K562 (cell line): Measurements from ENCODE around the gene SH3D19.

Experiments used
- BACH1 ChIP-seq: fragments of 200-800 bp; sonication (Bioruptor generic); IDR thresholded peaks from 2 replicates; pipeline ENCODE4 v1.6.1; 2016; ENCODE audit warnings: missing genetic modification characterization, missing compliant biosample characterization
- CTCF ChIP-seq, 3 experiments: IDR thresholded peaks in 2 of 3; conservative IDR thresholded peaks in 1 of 3; 2 replicates each; pipeline ENCODE4 v1.5.1; 2011 to 2012; ENCODE audit warnings: low read length in 3 of 3, mild to moderate bottlenecking in 3 of 3, control low read depth in 2 of 3, improper control_type of control experiment in 1 of 3, inconsistent platforms in 1 of 3, low read depth in 1 of 3, mixed read lengths in 1 of 3, moderate library complexity in 1 of 3; ENCODE audit not compliant: insufficient read depth in 2 of 3
- E2F6 ChIP-seq, 2 experiments: IDR thresholded peaks; 2 replicates each; pipeline ENCODE4 v1.6.1; 2011; ENCODE audit warnings: borderline replicate concordance in 1 of 2, control low read depth in 1 of 2, low read depth in 1 of 2, low read length in 1 of 2, mild to moderate bottlenecking in 1 of 2, mixed read lengths in 1 of 2, moderate library complexity in 1 of 2; ENCODE audit not compliant: insufficient read depth in 1 of 2, insufficient read length in 1 of 2, poor library complexity in 1 of 2, severe bottlenecking in 1 of 2; ENCODE audit errors: extremely low read depth in 1 of 2
- ELF1 ChIP-seq: fragments of 200-800 bp; sonication (Bioruptor generic); IDR thresholded peaks from 2 replicates; pipeline ENCODE4 v1.6.1; 2016; ENCODE audit warnings: missing genetic modification characterization, missing compliant biosample characterization
- FOXK2 ChIP-seq, 2 experiments: fragments of 450-650 bp; IDR thresholded peaks in 1 of 2; conservative IDR thresholded peaks in 1 of 2; 2 replicates each; pipeline ENCODE4 v1.6.1; 2016; ENCODE audit warnings: low read depth in 2 of 2, mild to moderate bottlenecking in 1 of 2
- MAFK ChIP-seq: IDR thresholded peaks from 2 replicates; pipeline ENCODE4 v1.6.1; 2011; ENCODE audit warnings: low read length, improper control_type of control experiment
- POLR2G ChIP-seq: fragments of 200-400 bp; formaldehyde crosslinking; IDR thresholded peaks from 2 replicates; pipeline ENCODE4 v1.6.1; 2017; ENCODE audit warnings: low read depth, mild to moderate bottlenecking, antibody characterized with exemption, low read length, moderate library complexity
- ZFX ChIP-seq: sonication (generic); formaldehyde crosslinking; IDR thresholded peaks from 2 replicates; pipeline ENCODE4 v1.8.0; 2022; ENCODE audit warnings: mild to moderate bottlenecking, missing genetic modification reagents, moderate library complexity
- ZNF780A ChIP-seq: fragments of 250-450 bp; sonication (Bioruptor Pico); IDR thresholded peaks from 2 replicates; pipeline ENCODE4 v1.5.0; 2021; ENCODE audit warnings: mild to moderate bottlenecking

DNA sequence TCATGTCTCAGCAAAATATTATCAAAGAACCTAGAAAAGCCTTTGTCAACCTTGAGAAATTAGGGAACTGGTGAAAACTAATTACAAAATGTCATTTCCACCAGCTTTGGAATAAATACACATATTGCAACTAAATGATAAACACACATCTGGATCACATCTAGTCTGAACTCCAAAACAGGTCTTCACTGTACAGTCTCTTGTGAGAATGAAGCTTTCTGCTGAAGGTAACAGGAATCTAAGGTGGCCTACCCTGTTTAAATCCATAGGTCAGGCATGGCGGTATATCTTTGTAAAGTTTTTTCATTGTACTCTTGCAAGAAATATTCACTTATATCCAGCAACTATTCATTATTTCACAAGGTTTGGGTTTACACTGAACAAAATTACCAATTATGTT is 1.7 kb downstream of the SH3D19 start:
- no peak for TF ChIP-seq CTCF (IDR thresholded peaks at IDR 0.05 in 2 of 3, conservative IDR thresholded peaks at IDR 0.05 in 1 of 3; ENCODE audit: insufficient read depth in 2 of 3, low read depth in 1 of 3, low read length in 3 of 3)
- TF ChIP-seq ZFX: no peak
- TF ChIP-seq POLR2G: no peak
- TF ChIP-seq ZNF780A (CRISPR knock-in tag): no peak
- TF ChIP-seq FOXK2 (conservative IDR thresholded peaks at IDR 0.05 in 1 of 2, IDR thresholded peaks at IDR 0.05 in 1 of 2; ENCODE audit: low read depth in 2 of 2): no peak
- TF ChIP-seq ELF1: no peak
- no peak for TF ChIP-seq E2F6 (IDR thresholded peaks at IDR 0.05; ENCODE audit: borderline replicate concordance in 1 of 2, extremely low read depth in 1 of 2, insufficient read depth in 1 of 2, insufficient read length in 1 of 2, low read depth in 1 of 2, low read length in 1 of 2, poor library complexity in 1 of 2, severe bottlenecking in 1 of 2)
- TF ChIP-seq MAFK: no peak
- TF ChIP-seq BACH1: no peak
